Limb (tissue), 2 donors: ENCODE measurements around the gene FLNB.
"Not testable (repeated sequence)": the region's sequence is repeated elsewhere in the genome, so short reads cannot be mapped to it uniquely, and the experiment has no call there.

Experiments
- DNase-seq, 2 donors: peaks; one replicate each; pipeline ENCODE4 v3.0.0-alpha.2; 2016; ENCODE audit errors: extremely low spot score in 2 of 2

The FLNB gene

DNA sequence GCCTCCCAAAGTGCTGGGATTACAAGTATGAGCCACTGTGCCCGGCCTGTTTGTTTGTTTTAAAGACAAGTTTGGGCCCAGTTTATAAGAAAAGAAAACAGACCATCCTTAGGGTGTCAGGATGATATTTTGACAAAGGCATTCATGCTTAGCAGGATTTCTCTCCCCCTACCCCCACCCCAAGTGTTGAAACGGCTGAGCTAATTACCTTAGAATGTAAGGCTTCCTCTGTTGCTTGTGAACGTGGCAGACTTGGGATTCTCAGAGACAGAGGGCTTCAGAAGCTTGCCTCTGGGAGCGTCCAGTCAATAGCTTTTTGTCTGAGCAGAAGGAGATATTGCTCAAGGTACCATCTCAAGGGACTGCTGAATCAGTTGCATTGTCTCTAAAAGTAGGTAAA is 24.0 kb downstream of the FLNB start:
- no peak for DNase-seq

DNA sequence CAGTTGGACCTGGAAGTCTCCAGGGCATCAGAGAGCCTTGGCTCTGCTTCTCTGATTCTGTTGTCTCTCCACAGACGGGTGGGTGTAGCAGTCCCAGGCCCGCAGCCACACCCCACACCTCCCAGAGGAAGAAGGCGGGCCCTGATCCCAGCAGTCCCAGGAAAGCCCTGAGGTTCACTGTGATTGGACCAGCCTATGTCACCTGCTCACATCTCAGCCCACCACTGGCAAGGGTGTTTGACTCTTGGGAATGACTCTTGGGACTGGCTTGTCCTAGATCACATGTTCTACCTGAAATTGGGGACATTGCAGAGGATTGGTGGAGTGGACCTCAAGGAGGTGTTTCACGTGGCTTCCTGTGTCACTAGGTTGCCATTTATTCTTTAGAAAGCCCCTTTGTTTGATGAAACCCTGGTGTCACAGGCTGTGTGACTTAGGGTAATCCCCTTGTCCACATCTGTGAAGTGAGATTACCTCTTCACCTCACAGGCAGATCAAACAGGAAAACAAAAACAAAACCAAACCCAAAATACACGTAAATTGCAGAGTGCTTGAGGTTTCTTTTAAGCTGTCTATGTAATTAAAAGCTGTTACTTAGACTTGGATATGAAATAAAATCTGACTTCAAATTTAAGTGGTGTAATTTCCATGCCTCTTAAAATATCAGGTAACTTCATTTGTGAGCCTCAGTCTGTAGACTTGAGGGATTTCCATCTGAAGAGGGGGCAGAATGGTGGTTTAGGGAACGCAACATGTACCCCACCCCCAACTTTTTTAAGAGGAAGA is 26.7 kb downstream of the FLNB start:
- no peak for DNase-seq

DNA sequence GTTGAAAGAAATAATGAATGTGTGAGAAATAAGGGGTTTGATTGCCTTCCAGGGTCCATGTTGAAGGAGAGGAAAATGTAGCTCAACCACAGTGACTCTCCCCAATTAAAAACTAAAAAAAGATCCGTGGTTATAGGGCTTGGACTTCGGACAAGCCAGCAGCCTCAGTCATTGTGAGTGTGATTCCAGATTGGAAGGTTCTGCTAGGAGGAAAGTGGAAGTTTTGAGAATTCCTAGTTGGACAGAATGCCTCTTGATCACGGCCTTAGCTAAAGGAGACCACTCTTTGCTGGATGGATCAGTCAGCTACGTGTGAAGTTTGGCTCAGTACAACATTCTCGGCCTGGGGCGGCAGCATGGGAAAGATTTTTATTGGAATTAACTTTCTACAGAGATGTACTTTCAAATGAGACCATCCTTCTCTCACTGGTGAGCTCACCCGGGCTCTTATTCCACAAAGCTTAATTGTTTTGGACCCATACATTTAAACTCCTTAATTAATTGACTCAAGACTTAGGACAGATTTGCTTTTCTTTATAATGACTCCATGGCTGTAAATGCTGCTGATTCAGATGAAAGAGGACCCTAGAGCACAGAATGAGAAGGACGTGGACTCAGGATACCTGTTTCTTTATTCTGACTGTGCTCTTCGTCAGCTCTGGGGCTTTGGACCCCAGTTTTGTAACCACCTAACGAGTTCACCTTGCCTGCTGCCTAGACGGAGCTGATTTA is 27.5 kb downstream of the FLNB start:
- no peak for DNase-seq

- no peak for DNase-seq
Observed at GRCh38 chr3:58036293-58037032, 28.2 kb downstream of the FLNB start.

GRCh38 chr3:58037141-58037910 is 29.1 kb downstream of the FLNB start:
- no peak for DNase-seq

DNA sequence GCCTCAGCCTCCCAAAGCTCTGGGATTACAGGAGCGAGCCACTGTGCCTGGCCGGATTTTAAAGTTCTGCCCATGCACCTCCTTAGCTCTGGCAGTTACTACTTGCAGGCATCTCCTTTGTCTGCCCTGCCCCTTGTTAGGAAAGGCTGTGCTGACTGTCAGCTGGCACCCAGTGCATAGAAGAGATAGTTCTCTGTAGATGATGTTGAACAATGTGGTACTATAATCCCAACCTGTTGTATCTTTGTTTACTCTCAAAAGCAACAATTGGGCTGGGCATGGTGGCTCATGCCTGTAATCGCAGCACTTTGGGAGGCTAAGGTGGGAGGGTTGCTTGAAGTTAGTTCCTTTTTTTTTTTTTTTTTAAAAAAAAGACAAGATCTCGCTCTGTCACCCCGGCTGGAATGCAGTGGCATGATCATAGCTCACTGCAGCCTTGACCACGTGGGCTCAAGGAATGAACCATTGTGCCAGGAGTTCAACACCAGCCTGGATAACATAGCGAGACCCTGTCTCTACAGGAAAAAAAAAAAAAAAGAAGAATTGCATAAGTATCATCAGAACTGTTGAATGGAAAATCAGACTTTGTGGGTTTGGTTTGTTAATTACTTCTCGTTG is 30.6 kb downstream of the FLNB start:
- DNase-seq, result no peak

DNA sequence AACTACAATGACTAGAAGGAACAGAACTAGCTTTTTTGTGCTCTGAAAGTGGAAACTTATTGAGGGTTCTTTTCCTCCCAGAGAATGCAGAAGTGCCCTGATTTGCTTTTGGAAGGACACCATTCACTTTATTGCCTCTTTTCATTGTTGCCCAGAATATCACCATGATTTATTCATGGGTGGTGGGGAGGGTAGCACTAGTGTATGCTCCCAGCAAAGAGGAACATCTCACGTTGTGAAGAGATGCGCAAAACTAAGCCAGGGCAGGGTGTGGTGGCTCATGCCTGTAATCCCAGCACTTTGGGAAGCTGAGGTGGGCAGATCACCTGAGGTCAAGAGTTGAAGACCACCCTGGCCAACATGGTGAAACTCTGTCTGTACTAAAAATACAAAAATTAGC is 31.4 kb downstream of the FLNB start:
- DNase-seq, result no peak

GRCh38 chr3:58041182-58041825 is 33.1 kb downstream of the FLNB start:
- DNase-seq, result no peak

DNA sequence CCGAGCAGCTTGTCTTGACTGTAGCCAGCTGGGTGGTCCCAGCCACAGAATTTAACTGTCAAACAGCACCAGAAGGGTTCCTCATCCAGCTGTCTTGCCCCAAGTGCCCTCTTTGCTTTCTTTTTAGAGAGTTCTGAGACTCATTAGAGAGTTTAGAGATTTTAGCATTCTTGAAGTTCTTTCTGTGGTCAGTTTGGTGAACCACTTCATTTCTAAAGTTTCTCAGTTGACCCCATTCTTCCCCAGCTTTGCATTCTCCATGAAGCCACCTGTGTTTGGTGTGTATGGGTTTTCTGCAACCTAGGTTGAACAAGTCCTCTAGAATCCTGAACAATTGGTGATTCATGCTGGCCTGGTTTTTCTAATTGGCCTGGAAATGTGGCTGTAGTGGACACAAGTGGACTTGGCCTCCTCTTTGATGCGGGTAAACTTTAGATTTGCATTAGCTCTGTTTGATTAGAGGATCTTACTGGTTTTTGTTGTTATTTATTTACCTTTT is 33.7 kb downstream of the FLNB start:
- no peak for DNase-seq

DNA sequence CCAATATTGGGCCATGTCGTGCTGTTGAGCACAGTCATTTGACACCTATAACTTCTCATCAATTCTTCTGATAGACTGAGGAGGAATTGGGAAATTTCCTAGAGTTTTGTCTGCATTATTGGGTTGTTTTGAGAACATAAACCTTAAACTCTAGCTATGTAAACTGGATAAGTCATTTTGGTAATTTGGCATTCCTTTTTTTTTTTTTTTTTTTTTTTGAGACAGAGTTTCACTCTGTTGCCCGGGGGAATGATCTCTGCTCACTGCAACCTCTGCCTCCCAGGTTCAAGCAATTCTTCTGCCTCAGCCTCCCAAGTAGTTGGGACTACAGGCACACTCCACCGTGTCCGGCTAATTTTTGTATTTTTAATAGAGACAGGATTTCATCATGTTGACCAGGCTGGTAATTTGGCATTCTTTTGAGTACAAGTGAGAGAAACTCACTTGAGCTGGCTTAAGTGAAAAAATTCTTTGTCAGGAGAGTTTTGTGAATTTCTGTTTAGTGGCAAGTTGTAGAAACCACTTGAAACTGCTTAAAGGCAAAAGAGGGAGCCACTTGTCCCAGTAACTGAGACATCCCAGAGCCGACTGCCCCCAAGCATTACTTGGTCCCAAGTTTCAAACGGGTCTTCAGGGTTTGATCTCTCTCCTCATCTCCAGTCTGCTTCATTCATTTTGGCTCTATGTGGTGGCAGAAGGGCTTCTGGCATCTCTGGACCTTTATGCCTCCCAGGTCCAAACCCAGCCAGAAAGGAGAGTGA is 34.9 kb downstream of the FLNB start:
- DNase-seq, result no peak

DNA sequence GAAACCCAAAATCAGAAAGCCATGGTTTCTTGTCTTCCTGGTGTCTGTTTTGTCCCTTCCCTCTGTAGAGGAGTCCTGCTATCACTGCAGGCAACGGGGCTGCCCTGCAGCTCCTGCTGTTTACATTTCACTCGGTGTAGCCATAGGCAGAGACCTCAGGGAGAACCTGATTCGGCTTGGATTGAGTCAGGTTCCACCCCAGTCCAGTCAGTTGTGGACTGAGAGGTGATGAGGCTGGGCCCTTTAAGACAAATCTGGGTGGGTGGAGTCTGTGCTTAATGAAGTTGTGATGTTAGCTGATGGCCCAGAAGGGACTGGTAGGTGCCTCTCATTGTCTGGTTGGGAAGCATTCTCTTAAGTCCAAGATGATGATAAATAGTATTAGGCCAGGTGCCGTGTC is 35.7 kb downstream of the FLNB start:
- DNase-seq, result no peak

GRCh38 chr3:58044691-58045483 is 36.7 kb downstream of the FLNB start:
- no peak for DNase-seq

DNA sequence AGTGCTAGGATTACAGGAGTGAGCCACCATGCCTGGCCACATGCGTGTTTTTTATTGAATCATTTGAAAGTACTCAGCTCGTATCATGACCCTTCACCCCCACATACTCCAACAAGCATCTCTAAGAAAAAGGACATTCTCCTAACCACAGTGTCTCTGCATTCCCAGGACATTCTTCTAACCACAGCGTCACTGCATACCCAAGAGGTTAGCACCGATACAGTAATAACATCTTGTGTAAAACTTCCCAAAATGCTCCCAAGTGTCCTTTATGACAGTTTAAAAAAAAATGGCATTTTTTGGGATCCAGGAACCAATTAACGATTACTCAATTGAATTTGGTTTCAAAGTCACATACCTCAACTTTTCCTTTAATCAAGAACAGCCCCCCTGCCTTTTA is 39.6 kb downstream of the FLNB start:
- DNase-seq, result no peak

GRCh38 chr3:58048301-58048700 is 40.1 kb downstream of the FLNB start:
- no peak for DNase-seq

- DNase-seq, result peak in 1 of 2 donors; percentile 73
Observed at GRCh38 chr3:58049143-58049785, 41.0 kb downstream of the FLNB start.

DNA sequence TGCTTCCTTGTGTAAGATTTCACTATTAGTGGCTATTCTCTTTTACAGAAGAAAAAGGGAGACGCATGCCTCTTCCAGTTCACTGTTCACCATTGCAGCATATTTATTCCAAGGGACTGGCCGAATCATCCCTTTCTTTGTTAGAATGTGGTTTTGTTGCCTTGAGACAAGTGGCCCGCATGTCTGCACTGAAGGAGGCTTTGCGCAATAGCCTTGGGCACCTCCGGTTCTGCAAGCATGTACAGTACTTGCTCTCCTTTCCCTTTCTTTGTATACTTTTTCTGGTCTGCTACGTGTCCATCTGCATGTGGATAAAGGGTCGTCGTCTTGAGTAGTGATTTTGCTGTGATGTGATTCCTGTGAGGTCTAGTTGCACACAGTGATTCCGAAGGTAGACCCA is 43.0 kb downstream of the FLNB start:
- no peak for DNase-seq

DNA sequence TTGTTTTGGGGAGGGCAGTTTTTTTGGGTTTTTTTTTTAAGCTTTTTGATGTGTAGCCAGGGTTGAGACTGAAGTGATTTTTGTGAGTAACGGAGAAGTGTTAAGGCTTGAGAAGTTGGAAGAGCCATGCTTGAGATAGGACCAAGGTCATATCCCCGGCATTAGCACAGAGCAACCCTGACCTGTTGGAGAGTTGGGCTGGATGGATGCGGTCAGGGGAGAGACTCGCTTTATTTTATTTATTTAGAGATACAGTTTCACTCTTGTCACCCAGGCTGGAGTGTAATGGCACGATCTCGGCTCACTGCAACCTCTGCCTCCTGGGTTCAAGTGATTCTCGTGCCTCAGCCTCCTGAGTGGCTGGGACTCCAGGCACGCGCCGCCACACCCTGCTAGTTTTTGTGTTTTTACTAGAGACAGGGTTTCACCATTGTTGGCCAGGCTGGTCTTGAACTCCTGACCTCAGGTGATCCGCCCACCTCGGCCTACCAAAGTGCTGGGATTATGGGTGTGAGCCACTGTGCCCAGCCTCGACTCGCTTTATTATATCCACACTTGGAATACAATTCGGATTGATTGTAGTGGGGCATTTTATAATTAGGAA is 43.5 kb downstream of the FLNB start:
- DNase-seq, result not testable (repeated sequence)
